Measurements from ENCODE around the gene GREM2.

Gene GREM2

DNA sequence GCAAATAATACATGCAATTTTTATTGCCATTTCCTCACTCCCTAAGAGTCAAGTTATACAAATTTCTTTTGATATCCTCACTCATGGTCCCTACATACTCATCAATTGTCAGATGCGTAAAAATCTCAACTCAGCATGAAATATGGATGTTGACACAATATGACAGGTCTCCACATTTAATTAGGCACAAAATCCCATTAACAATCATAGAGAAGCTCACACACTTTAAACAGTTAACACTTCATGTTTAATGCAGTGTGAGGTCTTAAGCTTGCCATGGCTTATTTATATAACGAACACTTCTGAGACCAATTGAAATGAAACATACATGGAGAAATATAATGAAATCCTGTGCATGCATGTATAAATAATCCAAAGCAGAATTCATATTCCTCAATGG lies 58.6 kb downstream of the GREM2 start:
- DNase-seq: no peak

DNA sequence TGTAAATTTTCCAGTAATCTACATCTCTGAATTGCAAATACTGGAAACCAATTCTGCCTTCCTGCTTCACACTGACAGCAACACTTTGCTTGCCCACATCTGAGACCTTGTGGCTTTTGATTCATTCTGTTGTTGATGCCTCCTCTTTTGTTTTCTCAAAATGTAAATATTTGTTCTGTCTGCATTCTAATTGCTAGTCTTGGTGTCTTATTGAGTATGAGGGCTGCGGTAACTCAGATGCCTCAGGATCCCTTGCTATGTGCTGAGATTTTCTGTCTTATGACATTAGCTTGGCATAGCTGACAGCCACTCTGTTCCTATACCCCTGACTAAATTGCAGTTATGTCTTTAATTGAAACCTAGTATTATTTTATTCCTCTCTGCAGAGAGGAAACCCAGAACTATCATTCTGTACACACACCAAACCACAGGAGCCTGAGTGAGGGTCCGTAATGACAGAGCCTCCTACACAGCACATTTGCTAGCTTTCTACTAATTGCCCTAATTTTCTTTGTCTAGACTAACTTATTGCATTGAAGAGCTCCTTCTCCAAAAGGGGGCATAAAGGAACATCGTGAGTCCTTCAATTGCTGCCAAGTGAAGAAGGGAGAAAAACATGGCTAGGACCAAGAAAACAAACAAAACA lies 72.1 kb downstream of the GREM2 start:
- DNase-seq: peak; percentile 60

GRCh38 chr1:240538776-240539430 lies 73.1 kb downstream of the GREM2 start:
- DNase-seq: no peak

- no peak for DNase-seq
These were observed 78.7 kb downstream of the GREM2 start for GRCh38 chr1:240533154-240533780.

- DNase-seq: no peak
These were observed 83.4 kb downstream of the GREM2 start for GRCh38 chr1:240528591-240528990.

DNA sequence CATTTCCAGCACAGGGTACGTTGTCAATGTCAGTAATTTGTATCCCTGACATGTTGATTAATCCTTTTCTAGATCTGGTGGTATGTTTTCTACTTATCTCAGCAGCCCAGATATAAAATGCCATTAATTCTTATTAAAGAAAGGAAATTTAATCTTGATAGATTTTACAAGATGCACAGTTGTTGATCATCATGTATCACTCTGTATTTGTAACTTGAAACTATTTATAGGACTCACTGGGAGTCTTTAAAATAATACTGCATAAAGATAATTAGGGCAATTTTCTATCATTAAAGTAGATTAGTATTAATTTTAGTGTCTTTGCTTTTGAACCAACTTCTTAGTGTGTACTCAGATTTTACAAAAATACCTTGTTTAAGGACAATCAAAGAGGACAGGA lies 84.9 kb downstream of the GREM2 start:
- DNase-seq: peak; percentile 51

GRCh38 chr1:240526312-240526711 lies 85.6 kb downstream of the GREM2 start:
- peak; percentile 37 for DNase-seq

DNA sequence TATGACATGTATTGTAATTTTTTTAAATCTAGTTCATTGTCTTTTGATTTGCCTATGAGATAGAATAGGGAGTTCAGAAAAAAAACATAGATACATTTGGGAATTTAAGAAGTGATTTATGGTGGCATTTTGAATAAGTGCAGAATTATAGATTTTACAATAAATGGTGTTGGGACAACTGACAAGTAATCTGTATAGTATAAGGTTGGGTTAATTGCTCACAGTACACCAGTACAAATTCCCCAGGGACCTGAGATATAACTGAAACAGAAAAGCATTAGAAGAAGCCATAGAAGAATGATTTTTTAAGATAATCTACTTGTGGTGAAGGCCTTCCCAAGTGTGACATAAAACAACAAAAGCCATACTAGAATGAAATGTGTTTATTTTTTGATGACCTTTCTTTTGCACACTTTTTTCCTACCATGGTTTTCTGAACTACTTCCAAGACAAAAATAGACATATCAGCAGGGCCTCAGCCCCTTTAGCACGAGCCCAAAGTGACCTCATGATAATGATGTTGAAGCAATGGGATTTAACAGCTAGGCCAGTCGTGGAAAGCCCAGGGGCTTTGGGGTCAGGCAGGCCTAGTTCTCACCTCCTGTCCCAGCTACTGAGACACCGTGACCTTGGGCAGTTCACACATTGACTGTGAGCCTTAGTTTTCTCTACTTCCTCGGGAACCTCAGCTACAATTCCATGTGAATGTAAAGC lies 87.4 kb downstream of the GREM2 start:
- DNase-seq: no peak

GRCh38 chr1:240522122-240522822 lies 89.7 kb downstream of the GREM2 start:
- DNase-seq: peak; percentile 87

DNA sequence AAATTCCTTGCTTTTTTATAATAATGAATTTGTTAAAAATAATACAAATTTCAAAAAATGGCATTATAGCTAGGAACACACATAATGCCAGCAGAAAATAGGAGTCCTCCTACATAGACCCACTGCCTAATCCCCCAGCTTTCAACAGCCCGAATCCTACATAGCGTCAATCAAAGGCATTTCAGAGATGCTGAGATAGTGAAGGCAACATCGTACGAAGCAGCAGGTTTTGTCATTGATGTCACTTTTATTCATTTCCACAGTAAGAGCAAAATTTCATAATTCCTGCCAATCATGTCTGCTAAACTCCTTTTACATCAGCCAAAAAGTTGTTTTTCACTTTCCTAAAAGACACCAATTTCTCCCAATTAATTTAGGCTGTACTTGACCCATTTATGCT lies 94.1 kb downstream of the GREM2 start:
- DNase-seq: no peak

DNA sequence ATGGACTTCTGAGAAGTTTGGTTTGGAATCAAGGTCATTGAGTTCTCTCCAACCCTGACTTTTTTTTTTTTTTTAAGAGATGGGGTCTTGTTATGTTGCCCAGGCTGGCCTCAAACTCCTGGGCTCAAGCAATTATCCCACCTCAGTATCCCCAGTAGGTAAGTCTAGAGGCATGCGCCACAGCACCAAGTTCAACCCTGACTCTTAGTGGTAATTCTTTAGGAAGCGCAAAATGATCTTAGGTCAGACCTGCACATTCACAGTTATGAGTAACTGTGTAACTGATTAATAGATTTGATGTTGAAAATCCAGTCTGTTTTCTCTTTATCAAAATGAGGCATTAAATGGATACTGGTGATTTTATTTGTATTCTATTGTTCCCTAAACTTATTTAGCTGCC lies 95.9 kb downstream of the GREM2 start:
- DNase-seq: no peak

DNA sequence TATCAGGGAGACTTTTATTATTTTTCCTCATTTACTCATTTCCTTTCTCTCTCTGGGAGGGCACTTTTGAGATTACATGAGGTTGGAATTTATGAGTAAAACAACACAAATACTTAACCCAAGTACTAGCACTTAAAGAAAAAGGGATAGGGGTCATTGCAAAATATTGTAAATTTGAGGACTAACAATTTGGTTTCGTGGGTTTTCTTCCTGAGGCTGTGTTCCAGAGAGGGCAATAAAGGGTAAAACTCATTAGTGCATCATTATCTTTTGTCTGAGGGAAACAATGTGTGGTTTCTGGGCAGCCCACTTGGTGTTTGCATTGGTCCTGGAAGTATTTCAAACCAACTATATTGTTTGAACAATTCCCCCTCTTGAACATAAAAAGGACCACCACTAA lies 96.5 kb downstream of the GREM2 start:
- peak; percentile 8 for DNase-seq

DNA sequence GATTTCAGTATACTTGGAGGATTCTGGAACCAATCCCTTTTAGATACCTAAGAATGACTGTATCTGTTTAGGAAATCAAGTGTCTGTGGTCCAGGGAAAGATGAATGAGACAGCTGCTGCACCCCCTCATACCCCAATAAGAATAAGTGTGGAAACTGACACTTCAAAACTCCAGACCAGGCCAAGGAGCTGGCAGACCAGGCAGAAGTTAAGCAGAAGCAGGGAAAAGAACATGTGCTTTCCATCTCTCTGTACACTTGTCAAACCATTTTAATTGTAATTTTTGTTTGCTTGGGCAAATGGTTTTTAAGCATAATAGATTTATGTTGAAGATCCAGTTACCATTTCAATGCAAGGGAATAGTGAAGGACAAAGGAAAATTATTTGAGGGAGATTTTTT lies 100.2 kb downstream of the GREM2 start:
- no peak for DNase-seq

GRCh38 chr1:240508950-240509349 lies 103.0 kb downstream of the GREM2 start:
- no peak for DNase-seq

DNA sequence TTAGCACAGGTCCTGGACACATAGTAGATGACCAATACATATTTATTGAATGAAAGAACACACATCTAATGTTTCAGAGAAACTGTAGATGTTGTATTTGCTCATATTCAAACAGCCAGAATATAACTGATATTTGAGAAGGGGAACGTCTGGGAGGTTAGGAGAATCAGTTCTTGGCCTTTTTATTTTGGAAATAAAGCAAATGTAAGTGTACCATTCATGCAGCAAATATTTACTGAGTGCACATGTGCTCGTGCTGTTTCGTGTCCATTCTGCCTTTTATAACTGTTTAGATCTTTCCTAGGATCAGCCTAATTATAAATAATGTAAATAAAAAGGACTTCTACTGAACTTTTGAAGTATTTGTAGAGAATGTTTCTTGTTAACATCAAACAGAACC lies 103.8 kb downstream of the GREM2 start:
- DNase-seq: no peak

DNA sequence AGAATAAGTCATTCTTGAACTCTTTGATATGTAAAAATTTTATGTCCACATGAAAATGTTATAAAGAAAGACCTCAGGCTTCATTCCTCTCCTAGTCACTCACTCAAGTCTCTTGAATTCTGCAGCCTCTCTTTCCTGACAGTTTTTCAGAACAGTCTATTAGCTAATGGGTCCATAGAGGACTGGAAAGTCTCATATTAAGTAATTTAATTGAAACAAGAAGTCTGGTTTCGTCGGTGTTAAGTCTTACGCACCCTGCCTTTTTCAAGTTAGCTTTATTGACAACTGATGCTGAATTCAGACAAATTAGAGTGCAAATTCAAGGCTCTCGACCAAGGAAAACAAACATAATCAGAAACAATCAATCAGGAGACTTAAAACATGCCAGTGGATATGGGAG lies 105.8 kb downstream of the GREM2 start:
- DNase-seq: no peak

GRCh38 chr1:240503558-240503957 lies 108.4 kb downstream of the GREM2 start:
- DNase-seq: no peak

GRCh38 chr1:240503036-240503435 lies 108.9 kb downstream of the GREM2 start:
- no peak for DNase-seq

GRCh38 chr1:240501115-240501514 lies 110.8 kb downstream of the GREM2 start:
- DNase-seq: no peak

- no peak for DNase-seq
These were observed 111.3 kb downstream of the GREM2 start for GRCh38 chr1:240500647-240501046.

DNA sequence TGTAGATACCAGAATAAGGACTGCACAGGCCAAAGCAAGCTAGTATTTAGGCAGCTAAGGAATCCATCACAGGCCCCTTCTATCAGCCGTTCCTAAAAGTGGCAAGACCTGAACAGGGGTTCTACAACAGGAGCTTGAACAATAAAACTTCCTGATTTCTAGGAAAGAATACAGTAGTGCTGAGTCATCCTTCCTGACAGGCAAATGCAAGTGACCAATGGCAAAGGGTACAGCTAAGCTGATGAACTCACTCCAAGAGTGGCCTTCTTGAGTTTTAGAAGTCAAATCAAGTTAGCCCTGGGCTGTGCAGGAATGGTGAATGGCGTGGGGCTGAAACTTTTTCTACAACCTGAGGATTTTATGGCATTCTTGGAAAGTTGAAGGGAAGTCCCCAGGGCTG lies 112.9 kb downstream of the GREM2 start:
- DNase-seq: no peak

GRCh38 chr1:240498335-240498734 lies 113.6 kb downstream of the GREM2 start:
- no peak for DNase-seq

GRCh38 chr1:240497908-240498307 lies 114.0 kb downstream of the GREM2 start:
- no peak for DNase-seq

All from NCI-H146 (cell line).